DOHH2 (cell line): ENCODE results near the gene SV2B.

Experiments used
- EZH2phosphoT487 ChIP-seq: fragments of 200-600 bp; sonication (generic); IDR thresholded peaks from 2 replicates; pipeline ENCODE4 v1.6.1; 2017; ENCODE audit warnings: borderline replicate concordance, mild to moderate bottlenecking, antibody characterized with exemption, low read length, moderate library complexity, mixed read lengths
- TF ChIP-seq, protein P1 (sequence below): fragments of 200-600 bp; sonication (generic); IDR thresholded peaks from one replicate; pipeline ENCODE4 v1.5.1; 2014; ENCODE audit warnings: antibody characterized with exemption, mild to moderate bottlenecking, low read depth, low read length; ENCODE audit not compliant: poor library complexity, severe bottlenecking

DNA sequence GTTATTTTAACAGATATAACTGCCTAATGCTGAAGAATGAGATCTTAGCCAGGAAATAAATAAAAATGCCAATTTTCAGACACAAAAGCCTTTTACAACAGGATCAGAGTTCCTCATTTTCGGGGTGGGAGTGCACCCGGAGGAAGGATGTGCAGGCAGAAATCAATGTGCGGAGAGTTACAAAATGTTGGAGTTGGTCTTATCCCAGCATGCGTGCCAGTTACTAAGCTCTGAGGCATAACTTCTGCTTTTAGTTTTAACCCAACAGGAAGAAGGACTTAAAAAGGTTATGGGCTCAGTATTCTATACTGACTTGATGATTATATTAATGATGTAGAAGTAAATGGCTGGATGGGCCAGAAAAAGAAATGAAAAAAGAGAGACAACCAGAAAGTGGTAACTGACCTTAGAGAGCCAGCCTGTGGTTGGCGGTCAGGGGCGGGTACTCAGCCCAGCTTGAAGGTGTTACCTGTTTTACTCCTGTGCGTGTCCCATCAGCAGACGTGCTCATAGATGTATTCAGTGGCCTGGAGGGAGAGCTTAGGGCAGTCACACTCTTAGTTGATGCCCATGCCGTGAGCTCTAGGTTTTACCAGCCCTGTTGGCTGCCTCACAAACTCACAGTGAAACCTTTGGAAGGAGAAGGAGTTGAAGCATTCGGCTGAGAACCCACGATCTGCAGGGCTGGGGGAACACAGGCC is 164.7 kb downstream of the SV2B start:
- no peak for TF ChIP-seq EZH2phosphoT487
- TF ChIP-seq, protein P1, sequence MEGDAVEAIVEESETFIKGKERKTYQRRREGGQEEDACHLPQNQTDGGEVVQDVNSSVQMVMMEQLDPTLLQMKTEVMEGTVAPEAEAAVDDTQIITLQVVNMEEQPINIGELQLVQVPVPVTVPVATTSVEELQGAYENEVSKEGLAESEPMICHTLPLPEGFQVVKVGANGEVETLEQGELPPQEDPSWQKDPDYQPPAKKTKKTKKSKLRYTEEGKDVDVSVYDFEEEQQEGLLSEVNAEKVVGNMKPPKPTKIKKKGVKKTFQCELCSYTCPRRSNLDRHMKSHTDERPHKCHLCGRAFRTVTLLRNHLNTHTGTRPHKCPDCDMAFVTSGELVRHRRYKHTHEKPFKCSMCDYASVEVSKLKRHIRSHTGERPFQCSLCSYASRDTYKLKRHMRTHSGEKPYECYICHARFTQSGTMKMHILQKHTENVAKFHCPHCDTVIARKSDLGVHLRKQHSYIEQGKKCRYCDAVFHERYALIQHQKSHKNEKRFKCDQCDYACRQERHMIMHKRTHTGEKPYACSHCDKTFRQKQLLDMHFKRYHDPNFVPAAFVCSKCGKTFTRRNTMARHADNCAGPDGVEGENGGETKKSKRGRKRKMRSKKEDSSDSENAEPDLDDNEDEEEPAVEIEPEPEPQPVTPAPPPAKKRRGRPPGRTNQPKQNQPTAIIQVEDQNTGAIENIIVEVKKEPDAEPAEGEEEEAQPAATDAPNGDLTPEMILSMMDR = no peak
